H1 (cell line): Measurements from ENCODE around the gene RPLP2. TPM values are rescaled to one million over a fixed set of nuclear protein-coding genes. Genes with fewer than 3 reads are reported as not detected.

Experiments
- CTCF ChIA-PET: fragments of 300-600 bp; sonication (Branson Sonifier 250); formaldehyde crosslinking; loops from one replicate; lab custom pipeline; 2021; ENCODE audit not compliant: partially characterized antibody; lab: Charles Lee
- POLR2A ChIA-PET: fragments of 300-600 bp; sonication (Branson Sonifier 250); formaldehyde crosslinking; loops from one replicate; lab custom pipeline; 2021; ENCODE audit warnings: inconsistent platforms; ENCODE audit not compliant: partially characterized antibody; lab: Charles Lee
- DNase-seq, 2 experiments: peaks; one replicate each; pipeline versions ENCODE4 v3.0.0 to v3.0.0-alpha.2; 2010 to 2022; ENCODE audit warnings: low spot score in 2 of 2, low read depth in 1 of 2, mixed read lengths in 1 of 2
- FAIRE-seq: peaks from 2 replicates; lab custom pipeline; 2011; peaks lifted over from hg19 to GRCh38; lab: Jason Lieb, UNC
- H2AFZ ChIP-seq: 2 replicates; pipeline ENCODE4 v1.8.1; 2012; ENCODE audit warnings: low read length, inconsistent platforms
- H2AK5ac ChIP-seq: 2 replicates; pipeline ENCODE4 v1.6.1; 2013; ENCODE audit warnings: low read depth, low read length
- H2BK120ac ChIP-seq: replicated peaks from 2 replicates; pipeline ENCODE3; 2013; ENCODE audit warnings: low read depth, low read length, inconsistent platforms
- H2BK12ac ChIP-seq: 2 replicates; pipeline ENCODE4 v1.6.1; 2013; ENCODE audit warnings: low read depth, low read length
- H2BK15ac ChIP-seq: 2 replicates; pipeline ENCODE4 v1.6.1; 2013; ENCODE audit warnings: low read length
- H2BK20ac ChIP-seq: 2 replicates; pipeline ENCODE4 v1.6.1; 2013; ENCODE audit warnings: low read length
- H2BK5ac ChIP-seq: 2 replicates; pipeline ENCODE4 v1.6.1; 2013; ENCODE audit warnings: low read depth, low read length
- H3K14ac ChIP-seq: 2 replicates; pipeline ENCODE4 v1.6.1; 2013; ENCODE audit warnings: inconsistent platforms; ENCODE audit not compliant: insufficient read length
- H3K18ac ChIP-seq: 2 replicates; pipeline ENCODE4 v1.6.1; 2013; ENCODE audit warnings: low read length; ENCODE audit errors: extremely low read depth
- H3K23ac ChIP-seq: 2 replicates; pipeline ENCODE4 v1.6.1; 2013; ENCODE audit warnings: inconsistent platforms; ENCODE audit not compliant: insufficient read length
- H3K23me2 ChIP-seq: 2 replicates; pipeline ENCODE4 v1.6.1; 2013; ENCODE audit warnings: low read depth, low read length
- H3K27ac ChIP-seq: 2 replicates; pipeline ENCODE4 v1.6.1; 2011; ENCODE audit warnings: low read depth, low read length, inconsistent platforms
- H3K27me3 ChIP-seq, 4 experiments: replicated peaks in 1 of 4; 1 replicate in 1 of 4; 2 replicates in 3 of 4; pipeline versions ENCODE4 v1.6.1 to v1.8.1; 2011 to 2013; ENCODE audit warnings: low read length in 3 of 4, mild to moderate bottlenecking in 3 of 4, inconsistent platforms in 2 of 4, mixed read lengths in 2 of 4, moderate library complexity in 1 of 4; ENCODE audit not compliant: control insufficient read depth in 3 of 4, insufficient read depth in 3 of 4; ENCODE audit errors: extremely low read depth in 1 of 4
- H3K36me3 ChIP-seq, 4 experiments: 2 replicates each; pipeline versions ENCODE4 v1.6.1 to v1.8.1; 2011 to 2013; ENCODE audit warnings: mild to moderate bottlenecking in 4 of 4, low read length in 3 of 4, moderate library complexity in 2 of 4, control low read depth in 1 of 4, inconsistent platforms in 1 of 4; ENCODE audit not compliant: insufficient read depth in 4 of 4, control insufficient read depth in 2 of 4
- H3K4ac ChIP-seq: replicated peaks from 2 replicates; pipeline ENCODE3; 2013; ENCODE audit warnings: low read length, low read depth, mixed read lengths, inconsistent platforms; ENCODE audit not compliant: insufficient read length
- H3K4me1 ChIP-seq, 4 experiments: replicated peaks in 1 of 4; 1 replicate in 1 of 4; 2 replicates in 3 of 4; pipeline versions ENCODE4 v1.6.1 to v1.8.1; 2011 to 2013; ENCODE audit warnings: low read length in 3 of 4, inconsistent platforms in 2 of 4, mixed read lengths in 1 of 4; ENCODE audit not compliant: insufficient read depth in 4 of 4, control insufficient read depth in 3 of 4
- H3K4me2 ChIP-seq, 2 experiments: 2 replicates each; pipeline versions ENCODE4 v1.6.1 to v1.8.1; 2011 to 2013; ENCODE audit warnings: low read depth in 2 of 2, low read length in 2 of 2, control low read depth in 1 of 2, inconsistent platforms in 1 of 2, mild to moderate bottlenecking in 1 of 2; ENCODE audit not compliant: insufficient read depth in 1 of 2
- H3K4me3 ChIP-seq, 4 experiments: fragments of 200-600, 300-600 bp in 1 of 4; sonication (generic), shearing (Covaris generic), sonication (Bioruptor Twin) in 1 of 4; 2 replicates each; pipeline versions ENCODE4 v1.5.1 to v1.8.1; 2011 to 2016; ENCODE audit warnings: low read length in 4 of 4, low read depth in 3 of 4, control low read depth in 2 of 4, inconsistent platforms in 2 of 4, mild to moderate bottlenecking in 2 of 4, mixed read lengths in 1 of 4, moderate library complexity in 1 of 4; ENCODE audit not compliant: insufficient read depth in 2 of 4; ENCODE audit errors: extremely low read depth in 1 of 4
- H3K56ac ChIP-seq: replicated peaks from 2 replicates; pipeline ENCODE3; 2013; ENCODE audit warnings: low read depth, mild to moderate bottlenecking, mixed read lengths, low read length, inconsistent platforms; ENCODE audit not compliant: insufficient read length
- H3K79me1 ChIP-seq: 2 replicates; pipeline ENCODE4 v1.6.1; 2013; ENCODE audit warnings: low read depth, low read length, control low read depth
- H3K79me2 ChIP-seq, 2 experiments: 2 replicates each; pipeline versions ENCODE4 v1.6.1 to v1.8.1; 2012 to 2013; ENCODE audit warnings: low read length in 2 of 2, mild to moderate bottlenecking in 2 of 2, inconsistent platforms in 1 of 2; ENCODE audit not compliant: insufficient read depth in 2 of 2, control insufficient read depth in 1 of 2
- H3K9ac ChIP-seq, 4 experiments: replicated peaks in 1 of 4; 1 replicate in 1 of 4; 2 replicates in 3 of 4; pipeline versions ENCODE4 v1.6.1 to v1.8.1; 2011 to 2013; ENCODE audit warnings: low read depth in 3 of 4, low read length in 3 of 4, control low read depth in 2 of 4, mild to moderate bottlenecking in 2 of 4, moderate library complexity in 2 of 4, inconsistent platforms in 1 of 4; ENCODE audit errors: extremely low read depth in 1 of 4
- H3K9me3 ChIP-seq, 2 experiments: 2 replicates each; pipeline versions ENCODE4 v1.6.1 to v1.8.1; 2012 to 2013; ENCODE audit warnings: mild to moderate bottlenecking in 2 of 2, moderate library complexity in 2 of 2, control low read depth in 1 of 2, inconsistent platforms in 1 of 2, low read depth in 1 of 2, low read length in 1 of 2, mixed read lengths in 1 of 2; ENCODE audit not compliant: insufficient read depth in 2 of 2
- H4K20me1 ChIP-seq, 2 experiments: replicated peaks in 1 of 2; 2 replicates each; pipeline versions ENCODE3 to v1.8.1; 2011 to 2013; ENCODE audit warnings: inconsistent platforms in 2 of 2, low read length in 2 of 2, mild to moderate bottlenecking in 1 of 2; ENCODE audit not compliant: insufficient read depth in 2 of 2, control insufficient read depth in 1 of 2
- H4K5ac ChIP-seq: 2 replicates; pipeline ENCODE4 v1.6.1; 2013; ENCODE audit warnings: low read length, low read depth, mixed read lengths, inconsistent platforms; ENCODE audit not compliant: insufficient read length
- H4K8ac ChIP-seq: 2 replicates; pipeline ENCODE4 v1.8.0; 2013; ENCODE audit warnings: mild to moderate bottlenecking, moderate library complexity, low read length, inconsistent platforms; ENCODE audit not compliant: insufficient read depth; ENCODE audit errors: extremely low read depth
- H4K91ac ChIP-seq: replicated peaks from 2 replicates; pipeline ENCODE3; 2013; ENCODE audit warnings: low read length, mixed read lengths, inconsistent platforms; ENCODE audit not compliant: insufficient read length
- CEBPB ChIP-seq: IDR thresholded peaks from 2 replicates; pipeline ENCODE4 v1.6.1; 2012; ENCODE audit warnings: low read depth, low read length
- CREB1 ChIP-seq: IDR thresholded peaks from 2 replicates; pipeline ENCODE4 v1.6.1; 2012; ENCODE audit warnings: inconsistent platforms
- KDM1A ChIP-seq: fragments of 200-600, 300-600 bp; sonication (generic); IDR thresholded peaks from 2 replicates; pipeline ENCODE4 v1.7.1; 2016; ENCODE audit warnings: mild to moderate bottlenecking, low read length, borderline replicate concordance
- RNF2 ChIP-seq: fragments of 200-900, 300-1000 bp; sonication (generic); IDR thresholded peaks from 2 replicates; pipeline ENCODE4 v1.7.1; 2016; ENCODE audit warnings: borderline replicate concordance, low read depth, mild to moderate bottlenecking, antibody characterized with exemption, low read length; ENCODE audit not compliant: poor library complexity, severe bottlenecking; ENCODE audit errors: missing control alignments
- SAP30 ChIP-seq: fragments of 300-600 bp; sonication (generic); IDR thresholded peaks from 2 replicates; pipeline ENCODE4 v1.7.1; 2012; ENCODE audit warnings: low read length, moderate library complexity, mild to moderate bottlenecking, inconsistent platforms; ENCODE audit not compliant: insufficient read depth, insufficient replicate concordance
- SIRT6 ChIP-seq: IDR thresholded peaks from one replicate; pipeline ENCODE4 v1.7.1; 2012; ENCODE audit warnings: low read length, inconsistent platforms
- SP1 ChIP-seq: IDR thresholded peaks from 2 replicates; pipeline ENCODE4 v1.6.1; 2011; ENCODE audit warnings: low read depth, low read length
- YY1 ChIP-seq: IDR thresholded peaks from 2 replicates; pipeline ENCODE4 v1.6.1; 2011; ENCODE audit warnings: low read depth, mild to moderate bottlenecking, low read length
- WGBS, 2 experiments: shearing (Covaris generic) in 1 of 2; methylation state at CpG; one replicate each; pipeline versions ENCODE4 v1.1.6 to v1.1.7; 2013 to 2015; ENCODE audit warnings: low lambda C conversion rate in 2 of 2, mixed read lengths in 2 of 2, inconsistent platforms in 1 of 2, low coverage in 1 of 2, missing lambda C conversion rate in 1 of 2; ENCODE audit not compliant: insufficient replicate concordance in 2 of 2, insufficient coverage in 1 of 2, insufficient read length in 1 of 2; ENCODE audit errors: extremely low coverage in 1 of 2, missing lambda C conversion rate in 1 of 2; 5-methylcytosine and 5-hydroxymethylcytosine counted together
- polyA plus RNA-seq, 7 experiments: library from polyadenylated mRNA; depleted of rRNA in 3 of 7; stranded (reverse) in 5 of 7; unstranded in 2 of 7; fragments of >200 nt in 5 of 7; fragments of 200-250 nt in 2 of 7; gene quantifications; 1 replicate in 5 of 7; 2 replicates in 1 of 7; 4 replicates in 1 of 7; pipeline versions ENCODE4 v1.2.1 to v1.2.3, GENCODE V29; 2011 to 2013; ENCODE audit warnings: missing spikeins in 2 of 7, mixed read lengths in 2 of 7
- total RNA-seq: library from RNA; stranded (reverse); fragmentation: NEBNext Ultra II Directional; extraction: Animal tissue kit (Norgen Biotek cat#: 25700); gene quantifications from 2 replicates; pipeline ENCODE4 v1.2.1, GENCODE V29; 2021
- TF ChIP-seq, protein P1 (sequence below): IDR thresholded peaks from 2 replicates; pipeline ENCODE4 v1.6.1; 2011; ENCODE audit warnings: low read depth, mild to moderate bottlenecking, low read length; ENCODE audit not compliant: insufficient read depth
- TF ChIP-seq, protein P2 (sequence below): IDR thresholded peaks from 2 replicates; pipeline ENCODE4 v1.6.1; 2012; ENCODE audit warnings: low read length, inconsistent platforms

The RPLP2 gene
- total and polyA plus RNA-seq, 2 of the 8 experiments (the other 6 are each of a cell fraction or from before 2014, with no cell fraction given): 1,789 to 2,106 TPM

GRCh38 chr11:783581-784015, 26.2 kb upstream of the RPLP2 start:
- POLR2A ChIA-PET: interaction anchor here (0.7 to 35.3 kb wide), 13 partner anchors 8 to 214 kb away, joined by 3 to 636 read pairs (median 4); partner anchors contain the start of genes CRACR2B, PIDD1, PNPLA2 and RPLP2
- no peaks in the 10 kb centered on the region; the same call in 1 of the 2 replicates for H3K79me1 ChIP-seq
- CTCF ChIA-PET: interaction anchor here (0.6 to 2.9 kb wide), 17 partner anchors 9 to 198 kb away, joined by 3 to 14 read pairs (median 4); no protein-coding TSS in a partner anchor
- no peak overlapping the region for H3K56ac ChIP-seq
- no peak overlapping the region for H2BK120ac ChIP-seq
- peak overlapping the region; percentile 10 to 49 for H3K4me2 ChIP-seq
- FAIRE-seq (peak; percentile 95), DNase-seq (peak; percentile 93 to 94)
- H3K4me1 ChIP-seq: peaks cover 0 to 22% (median 13%) of the 10 kb centered on the region in 4 experiments; a peak in 5 of 7 replicates
- no peak overlapping the region for H2BK5ac ChIP-seq
- H3K27ac ChIP-seq: no peak overlapping the region
- H2BK12ac ChIP-seq: no peak overlapping the region
- no peak overlapping the region for H3K9ac ChIP-seq
- no peaks in the 10 kb centered on the region for H3K23me2 ChIP-seq
- no peak overlapping the region for H2BK15ac ChIP-seq
- no peak overlapping the region for H3K18ac ChIP-seq
- no peak overlapping the region for H3K14ac ChIP-seq
- H3K4me3 ChIP-seq: peak overlapping the region in 1 of 4 experiments; percentile 31; a peak in 1 of 8 replicates
- no peak overlapping the region for H4K8ac ChIP-seq
- H2BK20ac ChIP-seq: no peak overlapping the region
- no peaks in the 10 kb centered on the region for H3K79me2 ChIP-seq
- H4K20me1 ChIP-seq: peaks cover 2 to 21% of the 10 kb centered on the region in 2 experiments
- no peak overlapping the region for H2AFZ ChIP-seq
- H4K5ac ChIP-seq: no peak overlapping the region
- H3K27me3 ChIP-seq: no peaks in the 10 kb centered on the region; a peak in 1 of 7 replicates
- no peaks in the 10 kb centered on the region for H3K9me3 ChIP-seq
- peaks cover 0 to 3% (median 0%) of the 10 kb centered on the region in 4 experiments; a peak in 2 of 8 replicates for H3K36me3 ChIP-seq
- no peak overlapping the region for H4K91ac ChIP-seq
- no peak overlapping the region for H3K23ac ChIP-seq
- 9% methylated on average over 24 of the region's 24 CpGs; no CpG with 5 or more reads in 1 of the 2 experiments for WGBS, 2 experiments
- no peak overlapping the region for H3K4ac ChIP-seq
- H2AK5ac ChIP-seq: no peak overlapping the region
- TF ChIP-seq CREB1: no peak
- TF ChIP-seq SAP30: no peak
- TF ChIP-seq SIRT6: no peak
- no peak for TF ChIP-seq CEBPB
- TF ChIP-seq, protein P1, sequence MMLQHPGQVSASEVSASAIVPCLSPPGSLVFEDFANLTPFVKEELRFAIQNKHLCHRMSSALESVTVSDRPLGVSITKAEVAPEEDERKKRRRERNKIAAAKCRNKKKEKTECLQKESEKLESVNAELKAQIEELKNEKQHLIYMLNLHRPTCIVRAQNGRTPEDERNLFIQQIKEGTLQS: no peak
- 0 out of 2 replicates have a peak, but pooled peaks have one; percentile 42 for TF ChIP-seq SP1
- TF ChIP-seq, protein P2, sequence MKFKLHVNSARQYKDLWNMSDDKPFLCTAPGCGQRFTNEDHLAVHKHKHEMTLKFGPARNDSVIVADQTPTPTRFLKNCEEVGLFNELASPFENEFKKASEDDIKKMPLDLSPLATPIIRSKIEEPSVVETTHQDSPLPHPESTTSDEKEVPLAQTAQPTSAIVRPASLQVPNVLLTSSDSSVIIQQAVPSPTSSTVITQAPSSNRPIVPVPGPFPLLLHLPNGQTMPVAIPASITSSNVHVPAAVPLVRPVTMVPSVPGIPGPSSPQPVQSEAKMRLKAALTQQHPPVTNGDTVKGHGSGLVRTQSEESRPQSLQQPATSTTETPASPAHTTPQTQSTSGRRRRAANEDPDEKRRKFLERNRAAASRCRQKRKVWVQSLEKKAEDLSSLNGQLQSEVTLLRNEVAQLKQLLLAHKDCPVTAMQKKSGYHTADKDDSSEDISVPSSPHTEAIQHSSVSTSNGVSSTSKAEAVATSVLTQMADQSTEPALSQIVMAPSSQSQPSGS: no peak; the same call in 1 of the 2 replicates
- peak; percentile 60; the same call in 1 of the 2 replicates for TF ChIP-seq YY1
- no peak; the same call in 1 of the 2 replicates for TF ChIP-seq KDM1A
- no peak for TF ChIP-seq RNF2
